NCI-H510A (cell line): ENCODE data around the gene ADAMTS17.

Experiments used
- DNase-seq: peaks from one replicate; lab custom pipeline; 2025; lab: John Stamatoyannopoulos, UW

The ADAMTS17 gene

DNA sequence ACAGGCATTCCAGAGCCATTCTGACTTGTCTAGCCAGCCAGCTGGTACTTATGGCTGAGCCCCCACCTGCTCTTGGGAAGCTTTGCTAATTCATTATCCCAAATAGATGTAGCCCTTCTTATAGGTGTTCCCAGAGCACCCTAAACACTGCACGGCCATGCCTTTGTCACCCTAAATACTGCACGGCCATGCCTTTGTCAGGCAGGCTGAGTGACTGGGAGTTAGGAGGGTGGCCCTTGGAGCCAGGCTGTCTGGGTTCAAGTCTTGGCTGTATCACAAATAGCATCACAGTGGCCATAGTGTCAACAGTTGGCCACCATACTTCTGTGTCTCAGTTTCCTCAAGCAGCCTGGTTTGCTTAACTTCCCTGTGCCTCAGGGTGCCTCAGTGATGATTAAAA is 292.3 kb downstream of the ADAMTS17 start:
- DNase-seq = no peak

DNA sequence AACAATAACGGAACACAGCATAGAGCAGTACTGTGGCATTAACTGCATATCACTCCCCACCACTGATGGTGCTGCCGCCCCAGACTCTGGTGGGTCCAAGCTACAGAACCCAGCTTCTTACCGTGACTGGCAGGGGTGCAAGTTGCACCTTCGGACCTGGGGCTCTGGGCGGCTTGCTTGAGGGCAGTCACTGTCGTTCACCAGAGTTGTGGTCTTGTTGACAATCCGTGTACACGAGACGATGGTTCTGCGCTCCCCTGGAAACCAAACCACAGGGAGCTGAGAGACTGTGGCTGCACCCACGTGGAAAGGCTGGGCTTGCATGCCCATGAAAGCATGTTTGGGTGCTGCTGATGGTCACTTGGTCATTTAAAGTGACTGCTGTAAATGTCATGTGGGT is 293.0 kb downstream of the ADAMTS17 start:
- DNase-seq = no peak

DNA sequence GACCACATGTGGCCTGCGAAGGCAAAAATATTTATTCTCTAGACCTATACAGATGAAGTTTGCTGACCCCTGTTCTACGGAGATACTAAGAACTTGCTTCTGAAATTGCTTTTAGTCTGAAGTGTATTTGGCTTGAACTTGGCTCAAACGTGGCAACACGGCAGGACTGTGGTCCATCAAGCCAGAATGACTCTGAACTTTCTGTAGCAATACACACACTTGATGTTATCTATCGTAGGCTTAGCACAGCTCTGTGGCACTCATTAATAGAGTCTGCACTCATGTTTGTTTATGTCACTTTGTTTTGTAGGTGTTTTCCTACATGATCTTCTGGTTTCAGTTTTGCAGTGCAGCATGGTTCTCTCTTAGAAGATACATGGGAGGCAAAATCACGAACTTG is 298.1 kb downstream of the ADAMTS17 start:
- DNase-seq = no peak

DNA sequence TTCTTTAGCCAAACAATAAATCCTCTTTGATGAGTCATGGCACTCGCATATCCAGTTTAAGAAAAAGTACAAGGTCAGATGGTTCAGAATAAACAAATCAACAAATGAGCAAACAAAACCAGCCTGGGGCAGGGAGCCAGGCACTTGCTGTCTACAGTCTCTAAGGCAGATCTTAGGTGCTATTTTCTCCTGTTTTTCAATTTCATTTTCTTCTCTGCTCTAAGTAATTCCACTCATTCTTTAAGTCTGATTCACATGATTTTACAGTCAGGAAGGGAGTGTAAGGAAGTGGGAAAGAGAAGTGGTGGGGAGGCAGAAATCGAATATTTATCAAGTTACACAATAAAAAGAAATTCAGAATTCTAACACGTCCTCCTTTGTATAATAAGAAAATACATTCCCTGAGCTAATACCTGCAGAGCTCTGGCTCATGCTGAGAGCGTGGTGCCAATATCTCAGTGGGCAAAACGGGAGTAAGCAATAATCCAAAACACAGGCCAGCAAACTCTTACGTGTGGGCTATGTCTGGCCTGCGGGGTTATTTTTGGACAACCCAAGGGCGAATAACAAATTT is 298.6 kb downstream of the ADAMTS17 start:
- DNase-seq = no peak

DNA sequence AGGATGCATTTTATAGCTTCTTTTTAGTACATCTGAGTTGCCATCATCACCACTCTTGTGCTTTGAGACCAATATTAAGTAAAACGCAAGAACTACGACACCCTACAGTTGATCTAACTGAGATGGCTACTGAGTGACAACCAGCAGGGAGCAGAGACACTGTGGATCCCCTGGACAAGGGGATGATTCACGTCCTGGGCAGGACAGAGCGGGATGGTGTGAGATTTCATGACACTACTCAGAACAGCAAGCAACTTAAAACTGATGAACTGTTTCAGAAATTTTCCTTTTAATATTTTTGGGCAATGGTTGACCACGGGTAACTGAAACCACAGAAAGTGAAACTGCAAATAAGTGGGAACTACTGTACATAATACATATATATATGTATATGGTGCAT is 299.2 kb downstream of the ADAMTS17 start:
- no peak for DNase-seq

DNA sequence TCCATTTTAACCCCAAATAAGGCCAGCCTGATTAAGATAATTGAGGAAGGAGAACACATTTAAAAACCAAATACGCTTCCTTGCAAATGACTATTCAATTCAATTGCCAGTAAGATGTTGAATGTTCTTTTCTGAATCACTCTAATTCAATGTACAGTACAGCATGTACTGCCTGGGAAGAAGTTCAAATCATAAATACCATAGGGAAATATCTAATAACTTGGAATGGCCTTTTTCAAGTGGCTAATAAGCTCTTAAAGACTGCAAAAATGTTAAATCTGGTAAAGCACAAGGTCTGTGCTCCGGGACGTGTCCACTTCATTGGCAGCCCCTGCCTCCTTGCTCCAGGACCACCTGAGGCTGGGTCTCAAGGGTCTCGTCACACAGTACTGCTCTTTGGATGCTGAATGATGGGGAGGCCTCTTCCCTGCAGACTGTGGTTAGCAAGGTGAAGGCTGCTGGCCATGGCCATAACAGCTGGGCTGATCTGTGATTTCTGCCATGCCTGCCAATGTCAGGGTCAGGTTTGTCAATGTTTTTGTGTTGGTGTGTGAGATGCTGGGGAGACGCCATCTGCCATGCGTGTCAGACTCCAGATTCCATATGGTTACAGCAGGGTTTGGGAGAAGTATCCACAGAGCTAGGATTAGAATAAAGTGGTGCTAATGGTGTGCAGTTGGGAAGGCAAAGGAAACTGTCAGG is 300.5 kb downstream of the ADAMTS17 start:
- DNase-seq = no peak

DNA sequence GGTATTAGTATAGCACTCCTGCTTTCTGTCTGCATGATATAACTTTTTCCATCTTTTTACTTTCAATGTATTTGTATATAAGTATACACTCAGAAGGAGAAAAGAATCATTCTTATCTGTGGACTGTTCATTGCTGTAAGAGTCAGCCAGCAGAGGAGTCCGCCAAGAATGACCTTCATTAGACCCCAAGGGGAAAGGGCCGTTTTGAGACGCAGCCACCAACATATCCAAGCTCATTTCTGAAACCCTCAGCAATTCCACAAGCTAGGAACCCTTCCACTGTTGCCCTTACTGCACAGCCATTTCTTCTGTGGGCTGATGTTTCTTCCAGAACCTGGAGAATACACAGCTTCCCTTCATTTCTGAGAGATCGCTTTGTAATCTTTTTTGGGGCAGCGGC is 301.8 kb downstream of the ADAMTS17 start:
- DNase-seq = no peak

DNA sequence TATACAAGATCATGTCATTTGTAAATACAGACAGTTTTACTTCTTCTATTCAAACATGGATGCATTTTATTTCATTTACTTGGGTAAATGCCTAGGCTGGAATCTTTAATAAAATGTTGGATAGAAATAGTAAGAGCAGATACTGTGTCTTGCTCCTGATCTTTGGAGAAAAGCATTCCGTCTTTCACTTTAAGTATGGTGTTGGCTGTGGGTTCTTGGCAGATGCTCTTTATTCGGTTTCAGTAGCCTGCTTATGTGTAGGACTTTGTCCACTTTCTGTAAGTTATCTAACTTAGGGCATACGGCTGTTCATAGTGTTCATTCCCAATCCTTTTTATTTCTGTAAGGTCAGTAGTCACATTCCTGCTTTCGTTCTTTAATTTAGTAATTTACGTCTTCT is 303.0 kb downstream of the ADAMTS17 start:
- DNase-seq = no peak

DNA sequence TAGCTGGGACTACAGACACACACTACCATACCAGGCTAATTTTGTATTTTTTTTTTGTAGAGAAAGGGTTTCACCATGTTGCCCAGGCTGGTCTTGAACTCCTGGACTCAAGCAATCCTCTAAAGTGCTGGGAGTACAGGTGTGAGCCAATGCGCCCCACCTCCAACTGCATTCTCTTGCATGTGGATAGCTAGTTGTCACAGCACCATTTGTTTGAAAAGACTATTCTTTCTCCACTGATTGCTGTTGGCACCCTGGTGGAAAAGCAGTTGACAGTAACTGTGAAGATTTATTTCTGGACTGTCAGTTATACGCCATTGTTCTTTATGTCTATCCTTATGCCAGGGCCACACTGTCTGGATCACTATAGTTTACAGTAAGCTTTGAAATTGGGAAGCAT is 303.9 kb downstream of the ADAMTS17 start:
- no peak for DNase-seq

DNA sequence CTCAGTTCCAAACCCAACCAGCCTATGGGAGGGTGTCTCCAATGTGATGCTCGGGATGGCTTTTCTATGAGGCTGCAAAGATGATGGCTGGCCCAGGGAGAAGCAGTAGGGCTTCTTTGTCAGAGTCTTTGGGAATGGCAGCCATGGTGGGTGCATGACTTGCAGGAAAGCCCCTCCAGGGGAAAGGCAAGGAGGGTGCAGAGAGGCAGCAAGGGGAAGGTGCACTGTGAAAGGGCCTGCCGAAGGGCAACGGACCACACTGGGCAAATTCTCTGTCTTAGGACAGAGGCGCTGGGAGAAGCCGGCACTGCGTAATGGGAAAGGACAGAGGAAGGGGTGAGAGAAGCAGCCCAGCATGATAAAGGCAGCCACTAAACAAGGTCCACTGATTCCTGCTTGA is 305.8 kb downstream of the ADAMTS17 start:
- DNase-seq = no peak

DNA sequence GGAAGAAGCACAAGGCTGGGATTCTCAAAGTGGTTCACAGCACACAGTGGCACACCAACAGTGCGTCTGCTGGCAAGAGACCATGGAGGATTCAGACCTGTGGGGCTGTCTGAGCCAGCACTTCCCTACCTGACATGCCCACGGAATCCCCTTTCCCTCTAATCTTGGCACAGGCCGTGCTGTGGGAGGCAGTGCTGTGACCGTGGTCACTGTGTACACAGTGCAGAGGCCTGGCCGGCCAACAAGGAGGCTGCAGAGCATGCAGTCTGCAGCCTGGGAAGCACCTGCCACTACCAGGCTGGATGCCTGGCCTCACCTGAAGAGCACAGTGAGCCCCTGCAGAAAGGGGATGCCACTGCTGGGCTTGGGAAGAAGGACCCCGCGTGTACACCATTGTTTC is 307.6 kb downstream of the ADAMTS17 start:
- DNase-seq = no peak

DNA sequence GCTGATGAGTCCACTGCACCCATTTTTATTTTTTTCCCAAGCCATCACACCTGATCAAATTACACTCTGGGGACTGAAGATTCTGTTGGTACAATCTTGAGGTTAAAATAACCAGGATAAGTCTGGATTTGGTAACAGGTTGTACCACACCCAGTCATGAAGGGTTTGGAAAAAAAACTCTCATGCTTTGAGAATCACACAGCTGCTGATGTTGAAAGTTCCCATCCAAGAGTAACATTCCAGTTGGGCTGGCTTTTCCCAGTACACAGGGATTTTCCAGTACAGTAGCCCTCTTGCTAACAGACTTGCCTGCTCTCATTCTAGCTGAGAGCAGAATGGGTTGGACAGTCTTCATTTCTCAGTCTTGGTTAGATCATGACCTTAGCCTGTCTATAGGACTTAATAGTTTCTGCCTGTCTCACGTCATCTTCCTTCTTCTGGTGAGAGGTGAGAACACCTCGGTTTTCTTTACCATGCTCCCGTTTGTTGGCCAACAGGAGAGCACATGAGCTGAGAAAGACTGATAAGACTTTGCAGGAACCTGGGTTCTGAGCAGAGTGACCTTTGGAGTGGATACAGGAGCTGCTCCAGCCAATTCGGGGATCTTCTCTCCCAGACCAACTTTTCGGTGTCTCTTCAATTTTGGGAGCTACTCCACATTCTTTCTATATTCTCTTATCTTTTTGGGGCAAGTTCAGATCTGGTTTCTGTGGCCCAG is 308.5 kb downstream of the ADAMTS17 start:
- no peak for DNase-seq

DNA sequence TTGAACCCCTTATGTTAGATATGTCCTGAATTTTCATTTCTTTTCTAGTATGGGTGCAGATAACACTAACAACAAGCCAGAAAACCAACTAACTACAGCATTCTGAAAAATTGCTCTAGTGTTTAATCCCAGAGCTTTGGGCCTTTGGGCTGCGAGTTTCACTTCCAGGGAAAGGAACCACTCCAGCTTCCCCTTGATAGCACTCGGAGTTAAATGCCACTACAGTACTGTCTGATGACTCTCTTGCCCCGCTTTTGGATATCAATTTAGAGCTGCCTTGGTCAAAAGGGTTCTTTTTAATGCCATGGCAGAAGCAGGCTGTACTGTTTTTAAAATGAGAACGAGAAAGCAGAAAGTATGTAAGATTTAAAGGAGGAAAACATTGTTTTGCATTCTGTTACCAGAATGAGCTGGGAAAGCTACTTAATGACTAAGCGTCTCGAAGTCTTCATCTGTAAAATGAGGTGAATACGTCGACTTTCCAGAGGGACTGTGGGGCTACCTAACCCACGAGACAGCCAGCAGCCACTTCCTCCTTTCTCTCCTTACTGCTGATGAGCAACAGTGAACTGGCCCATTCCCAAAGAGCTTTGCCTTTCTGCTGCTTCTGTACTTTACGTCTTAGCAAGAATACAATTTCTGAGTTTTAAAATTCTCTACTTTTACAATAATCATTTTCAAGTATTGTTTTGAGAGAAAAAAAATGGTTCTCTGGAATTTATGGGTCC is 309.3 kb downstream of the ADAMTS17 start:
- DNase-seq = no peak

DNA sequence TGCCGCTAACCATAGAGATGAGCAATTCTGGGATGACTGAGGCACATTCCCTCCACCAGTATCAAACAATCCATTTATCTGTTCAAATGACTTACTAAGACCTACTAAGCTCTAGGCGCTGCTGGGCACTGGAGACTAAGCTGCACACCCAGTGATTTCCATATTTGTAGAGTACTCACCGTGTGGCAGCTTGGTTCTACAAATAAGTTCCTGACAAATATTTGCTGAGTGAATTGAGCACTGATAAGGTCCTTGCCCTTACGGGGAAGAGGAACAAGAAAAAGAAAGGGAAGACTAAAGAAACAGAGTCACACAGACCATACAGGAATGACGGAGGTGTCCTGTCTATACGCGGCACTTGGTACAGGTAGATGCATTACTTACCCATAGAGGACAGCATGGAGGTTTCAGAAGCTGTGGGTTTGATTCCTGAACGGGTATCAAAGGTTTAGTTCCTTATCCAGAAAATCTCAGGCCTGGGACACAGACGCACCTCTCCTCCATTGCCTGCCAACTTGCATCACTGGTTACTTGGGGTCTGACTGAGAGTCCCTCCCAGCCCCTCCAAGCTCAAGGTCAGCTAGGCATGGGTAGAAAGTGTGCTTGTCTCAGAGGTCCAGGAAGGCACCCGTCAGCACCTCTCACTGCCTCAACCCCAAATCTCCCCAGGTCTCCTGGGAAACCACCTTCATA is 310.0 kb downstream of the ADAMTS17 start:
- DNase-seq = no peak

DNA sequence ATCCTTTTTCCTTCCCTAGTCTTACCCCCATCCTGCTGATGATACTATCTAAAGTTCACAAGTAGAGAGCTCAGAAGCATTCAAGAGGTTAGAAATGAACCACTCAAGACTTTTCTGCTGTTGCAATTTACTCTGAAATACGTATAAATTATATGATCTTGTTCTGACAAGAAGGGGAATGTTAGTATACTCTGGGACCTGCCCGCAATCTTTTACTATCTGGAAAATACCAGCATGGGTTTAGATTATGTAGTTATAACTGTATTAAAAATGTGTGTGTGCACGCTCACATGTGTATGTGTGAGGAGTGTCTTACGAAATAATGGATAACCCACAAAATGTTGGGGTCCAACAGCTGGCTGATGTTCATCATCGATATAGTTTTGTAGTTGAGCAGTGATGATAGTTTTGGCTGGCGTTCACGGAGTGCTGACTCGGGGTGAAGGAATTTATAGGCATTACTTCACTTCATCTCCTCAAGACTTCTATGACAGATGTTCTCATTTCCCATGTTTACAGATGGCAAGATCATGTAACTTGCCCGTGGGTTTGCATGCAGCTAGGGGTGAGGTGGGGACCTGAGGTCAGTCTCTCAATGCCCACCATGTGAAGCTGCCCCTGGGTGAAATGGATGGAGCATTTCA is 311.1 kb downstream of the ADAMTS17 start:
- DNase-seq = no peak

DNA sequence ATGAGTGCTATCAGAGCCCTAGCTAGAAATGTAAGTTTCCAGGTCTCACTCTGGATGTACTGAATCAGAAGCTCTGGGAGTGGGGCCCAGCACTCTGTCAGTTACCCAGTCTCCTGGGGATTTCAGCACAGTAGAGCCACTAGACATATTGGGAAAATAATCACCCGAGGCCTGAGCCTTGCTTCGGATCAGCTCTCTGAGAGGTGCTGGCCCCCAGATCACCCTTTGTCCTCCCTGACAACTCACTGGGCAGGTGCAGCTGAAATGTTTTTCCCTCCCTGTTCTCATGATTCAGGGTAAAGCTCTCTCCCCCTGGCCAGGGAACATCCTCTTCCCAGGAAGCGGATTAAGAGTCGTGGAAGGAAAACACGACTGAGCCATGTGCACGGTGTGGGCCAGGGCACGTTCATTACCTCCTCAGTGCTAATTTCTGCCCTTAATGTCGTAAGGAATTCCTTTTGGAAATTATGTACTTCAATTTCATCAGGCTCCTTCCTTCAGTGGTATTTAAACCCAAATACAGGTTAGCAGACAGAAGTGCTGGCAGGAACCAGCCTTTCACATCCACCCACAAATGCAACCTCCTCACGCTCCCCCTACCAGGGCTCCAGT is 311.8 kb downstream of the ADAMTS17 start:
- no peak for DNase-seq

DNA sequence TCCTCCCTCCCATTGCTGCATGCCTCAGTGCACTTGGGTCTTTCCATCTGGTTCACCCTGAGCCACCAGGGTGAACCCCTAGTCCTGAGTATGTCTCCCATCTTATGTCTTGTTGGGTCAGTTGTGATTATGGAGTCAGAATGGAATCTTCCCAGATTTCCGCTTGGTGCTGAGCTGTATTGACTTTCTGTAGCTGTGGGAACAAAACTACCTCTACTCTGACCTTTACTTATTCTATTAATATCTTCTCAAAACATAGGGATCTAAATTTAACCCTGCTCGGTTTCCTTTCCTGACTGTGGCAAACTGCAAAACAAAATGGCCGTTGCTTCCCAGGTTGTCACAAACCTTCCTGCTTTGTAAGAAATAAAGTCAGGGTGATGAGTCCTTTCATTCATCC is 312.7 kb downstream of the ADAMTS17 start:
- no peak for DNase-seq

DNA sequence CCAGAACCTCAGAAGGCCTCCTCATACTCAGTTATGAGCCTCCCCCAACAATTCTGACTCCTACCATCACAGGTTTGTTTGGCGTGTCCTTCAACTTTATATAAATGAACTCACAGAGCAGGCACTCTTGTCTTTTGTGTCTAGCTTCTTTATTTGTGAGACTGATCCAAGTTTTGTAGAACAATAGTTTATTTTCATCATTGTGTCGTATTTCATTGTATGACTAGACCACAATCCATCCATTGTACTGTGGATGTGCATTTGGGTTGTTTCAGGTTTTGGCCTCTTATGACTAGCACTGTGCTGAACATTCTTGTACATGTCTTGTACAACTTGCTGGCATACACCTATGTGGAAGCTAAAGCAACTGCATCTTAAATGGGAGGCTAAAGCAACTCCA is 315.7 kb downstream of the ADAMTS17 start:
- DNase-seq = no peak

DNA sequence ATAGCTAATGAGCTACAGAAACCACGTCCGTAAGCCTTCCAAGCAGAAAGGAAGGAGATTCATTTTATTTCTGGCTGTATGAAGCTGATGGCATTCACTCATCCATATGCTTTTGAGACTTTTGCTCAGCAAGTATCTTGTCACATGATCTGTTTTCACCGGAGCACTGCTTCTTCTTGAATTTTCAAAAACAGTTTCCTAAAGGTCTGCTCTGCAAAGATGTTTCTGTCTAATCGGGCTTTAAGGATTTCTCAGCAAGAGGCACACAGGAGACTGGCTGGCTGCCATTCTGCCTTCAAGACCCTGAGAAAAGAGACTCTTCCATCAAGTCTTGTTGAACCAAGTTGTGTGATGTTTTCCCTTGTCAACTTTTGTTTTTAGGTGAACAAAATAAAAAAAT is 319.0 kb downstream of the ADAMTS17 start:
- no peak for DNase-seq

DNA sequence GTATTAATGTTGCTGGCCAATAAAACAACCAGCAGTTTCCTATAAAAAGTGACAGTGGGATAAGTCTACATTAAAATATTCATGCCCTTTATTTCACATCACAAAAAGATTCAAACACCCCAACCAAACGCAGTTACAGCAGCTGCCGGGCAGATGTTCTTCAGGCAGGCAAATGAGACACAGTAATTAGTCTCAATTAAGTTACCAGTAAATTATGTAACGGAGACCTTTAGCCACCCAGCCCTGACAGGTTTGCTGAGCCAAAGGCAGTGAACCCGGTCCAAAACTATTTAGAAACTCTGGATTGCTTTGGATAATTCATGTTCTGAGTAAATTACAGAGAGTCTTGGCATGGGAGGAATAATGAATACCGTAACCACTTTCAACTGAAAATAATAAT is 319.4 kb downstream of the ADAMTS17 start:
- DNase-seq = no peak

DNA sequence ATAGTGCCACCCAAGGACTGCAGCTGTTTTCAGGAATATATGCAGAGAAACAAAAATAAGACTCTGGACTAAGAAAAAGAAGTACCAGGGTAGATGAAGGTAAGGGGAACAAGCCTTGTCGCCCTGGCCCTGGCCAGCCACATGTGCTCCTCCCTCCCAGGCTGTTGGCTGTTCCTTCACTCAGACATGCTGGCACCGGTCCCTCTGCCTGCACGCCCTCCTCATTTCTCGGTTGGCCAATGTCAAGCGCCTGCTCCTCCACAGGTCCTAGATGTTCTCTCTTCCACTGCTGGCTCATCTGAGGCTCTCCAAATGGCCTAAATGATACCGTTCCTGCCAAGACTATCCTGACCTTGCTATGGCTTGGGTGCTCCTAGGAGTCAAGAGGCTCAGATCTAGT is 320.1 kb downstream of the ADAMTS17 start:
- DNase-seq = no peak
